Testis (tissue), 2 donors: ENCODE measurements around the gene BUD31.

Experiments
- POLR2A ChIP-seq: fragments of 450-650 bp; IDR thresholded peaks from one replicate; pipeline ENCODE4 v1.6.1; 2017; ENCODE audit warnings: antibody characterized with exemption, mild to moderate bottlenecking, moderate library complexity
- TF ChIP-seq, protein P1 (sequence below), 3 experiments: fragments of 450-650 bp in 2 of 3; fragments of 200-600 bp in 1 of 3; sonication (generic) in 1 of 3; IDR thresholded peaks; one replicate each; pipeline ENCODE4 v1.5.1; 2016 to 2019; ENCODE audit warnings: antibody characterized with exemption in 3 of 3, mild to moderate bottlenecking in 2 of 3, moderate library complexity in 1 of 3

DNA sequence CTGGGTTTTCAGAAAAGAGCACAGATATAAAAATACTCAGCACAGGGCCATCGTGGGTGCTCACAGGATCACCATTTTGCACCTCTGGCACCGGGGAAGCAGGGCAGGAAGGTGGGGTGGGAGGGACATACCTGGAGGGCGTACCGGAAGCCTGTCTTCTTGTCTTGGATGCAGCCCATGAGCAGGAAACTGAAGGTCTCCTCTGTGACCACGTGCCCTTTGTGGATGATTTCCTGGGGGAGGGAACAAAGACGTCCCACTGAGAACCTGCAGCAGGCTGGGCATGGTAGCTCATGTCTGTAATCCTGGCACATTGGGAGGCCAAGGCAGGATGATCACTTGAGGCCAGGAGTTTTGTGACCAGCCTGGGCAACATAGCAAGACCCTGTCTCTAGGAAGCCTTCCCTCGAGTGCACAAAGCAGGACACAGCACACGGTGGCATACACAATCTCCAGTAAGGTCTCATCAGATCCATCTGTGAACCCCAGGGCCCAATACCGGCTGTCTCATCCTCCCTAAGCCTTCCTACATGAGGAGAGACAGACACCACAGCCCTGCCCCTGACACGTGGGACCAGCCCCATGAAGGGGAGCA, 20.3 kb downstream of the BUD31 start:
- no peak for TF ChIP-seq POLR2A
- TF ChIP-seq, protein P1, sequence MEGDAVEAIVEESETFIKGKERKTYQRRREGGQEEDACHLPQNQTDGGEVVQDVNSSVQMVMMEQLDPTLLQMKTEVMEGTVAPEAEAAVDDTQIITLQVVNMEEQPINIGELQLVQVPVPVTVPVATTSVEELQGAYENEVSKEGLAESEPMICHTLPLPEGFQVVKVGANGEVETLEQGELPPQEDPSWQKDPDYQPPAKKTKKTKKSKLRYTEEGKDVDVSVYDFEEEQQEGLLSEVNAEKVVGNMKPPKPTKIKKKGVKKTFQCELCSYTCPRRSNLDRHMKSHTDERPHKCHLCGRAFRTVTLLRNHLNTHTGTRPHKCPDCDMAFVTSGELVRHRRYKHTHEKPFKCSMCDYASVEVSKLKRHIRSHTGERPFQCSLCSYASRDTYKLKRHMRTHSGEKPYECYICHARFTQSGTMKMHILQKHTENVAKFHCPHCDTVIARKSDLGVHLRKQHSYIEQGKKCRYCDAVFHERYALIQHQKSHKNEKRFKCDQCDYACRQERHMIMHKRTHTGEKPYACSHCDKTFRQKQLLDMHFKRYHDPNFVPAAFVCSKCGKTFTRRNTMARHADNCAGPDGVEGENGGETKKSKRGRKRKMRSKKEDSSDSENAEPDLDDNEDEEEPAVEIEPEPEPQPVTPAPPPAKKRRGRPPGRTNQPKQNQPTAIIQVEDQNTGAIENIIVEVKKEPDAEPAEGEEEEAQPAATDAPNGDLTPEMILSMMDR (IDR thresholded peaks at IDR 0.05), result no peak
